GM23338 (cell line): Measurements from ENCODE around the gene SRSF1. TPM values are rescaled to one million over a fixed set of nuclear protein-coding genes. Genes with fewer than 3 reads are reported as not detected.

Experiments
- ATAC-seq: fragments of 200-7000 bp; cut with Tn5 transposase; 3 replicates; pipeline ENCODE4 v1.9.1; 2020
- DNase-seq: peaks from one replicate; pipeline ENCODE4 v3.0.0-alpha.2; 2015; ENCODE audit warnings: low spot score
- H2AFZ ChIP-seq: fragments of 200-600 bp; sonication (generic); 2 replicates; pipeline ENCODE4 v1.8.0; 2016; ENCODE audit warnings: antibody characterized with exemption, mild to moderate bottlenecking, moderate library complexity
- H3F3A ChIP-seq: fragments of 200-600 bp; sonication (generic); replicated peaks from 2 replicates; pipeline ENCODE4 v1.8.0; 2017; ENCODE audit warnings: antibody characterized with exemption, mixed run types, low read depth
- H3K27ac ChIP-seq: fragments of 200-600 bp; sonication (generic); 2 replicates; pipeline ENCODE4 v1.6.1; 2016; ENCODE audit warnings: low read depth
- H3K27me3 ChIP-seq: fragments of 200-600 bp; sonication (generic); 2 replicates; pipeline ENCODE4 v1.8.0; 2016; ENCODE audit warnings: mild to moderate bottlenecking, mixed run types, moderate library complexity; ENCODE audit not compliant: insufficient read depth
- H3K36me3 ChIP-seq: fragments of 200-600 bp; sonication (generic); 2 replicates; pipeline ENCODE4 v1.8.0; 2016; ENCODE audit warnings: mild to moderate bottlenecking; ENCODE audit not compliant: insufficient read depth
- H3K4me1 ChIP-seq: fragments of 200-600 bp; sonication (generic); 2 replicates; pipeline ENCODE4 v1.8.0; 2016; ENCODE audit warnings: mild to moderate bottlenecking, moderate library complexity; ENCODE audit not compliant: insufficient read depth
- H3K4me2 ChIP-seq: fragments of 200-600 bp; sonication (generic); 2 replicates; pipeline ENCODE4 v1.7.1; 2017; ENCODE audit warnings: mixed run types
- H3K4me3 ChIP-seq: fragments of 200-600 bp; sonication (generic); 2 replicates; pipeline ENCODE4 v1.6.1; 2016; ENCODE audit warnings: mixed run types
- H3K79me2 ChIP-seq: fragments of 200-600 bp; sonication (generic); replicated peaks from 2 replicates; pipeline ENCODE4 v1.8.0; 2017; ENCODE audit warnings: mild to moderate bottlenecking; ENCODE audit not compliant: insufficient read depth
- H3K9me2 ChIP-seq: fragments of 200-600 bp; sonication (generic); 2 replicates; pipeline ENCODE4 v1.8.0; 2017; ENCODE audit not compliant: insufficient read depth
- H4K20me1 ChIP-seq: fragments of 200-600 bp; sonication (generic); replicated peaks from 2 replicates; pipeline ENCODE4 v1.8.0; 2017; ENCODE audit warnings: mild to moderate bottlenecking; ENCODE audit not compliant: insufficient read depth
- H3K27ac Mint-ChIP-seq: 2 replicates; pipeline ENCODE4 v1.8.0; 2020; ENCODE audit warnings: inconsistent platforms, mild to moderate bottlenecking, moderate library complexity, mixed read lengths
- H3K27me3 Mint-ChIP-seq: 3 replicates; pipeline ENCODE4 v1.8.0; 2022; ENCODE audit warnings: low read depth, mild to moderate bottlenecking, moderate library complexity, mixed read lengths, inconsistent platforms; ENCODE audit not compliant: insufficient read depth, poor library complexity
- H3K36me3 Mint-ChIP-seq: 3 replicates; pipeline ENCODE4 v1.8.0; 2021; ENCODE audit warnings: low read depth, mild to moderate bottlenecking, inconsistent platforms, moderate library complexity, mixed read lengths
- H3K4me1 Mint-ChIP-seq: 3 replicates; pipeline ENCODE4 v1.8.0; 2020; ENCODE audit warnings: mild to moderate bottlenecking, inconsistent platforms, mixed read lengths
- H3K4me3 Mint-ChIP-seq: 3 replicates; pipeline ENCODE4 v1.8.0; 2021; ENCODE audit warnings: moderate library complexity, mild to moderate bottlenecking, inconsistent platforms, mixed read lengths
- H3K9me3 Mint-ChIP-seq: 3 replicates; pipeline ENCODE4 v1.8.0; 2020; ENCODE audit warnings: moderate library complexity, mild to moderate bottlenecking, inconsistent platforms, mixed read lengths
- CREB1 ChIP-seq: fragments of 250-450 bp; sonication (Bioruptor Pico); IDR thresholded peaks from 2 replicates; pipeline ENCODE4 v1.5.0; 2020; ENCODE audit warnings: low read depth, mild to moderate bottlenecking, moderate library complexity
- CTCF ChIP-seq, 2 experiments: fragments of 200-600 bp in 1 of 2; sonication (generic) in 1 of 2; conservative IDR thresholded peaks; 2 replicates each; pipeline versions ENCODE4 v1.5.1 to v1.6.1; 2016 to 2017; ENCODE audit warnings: antibody characterized with exemption in 2 of 2, low read depth in 2 of 2, mild to moderate bottlenecking in 2 of 2, moderate library complexity in 1 of 2
- EZH2 ChIP-seq: fragments of 200-600 bp; sonication (generic); IDR thresholded peaks from one replicate; pipeline ENCODE4 v1.8.0; 2017; ENCODE audit warnings: antibody characterized with exemption, mild to moderate bottlenecking, low read depth; ENCODE audit not compliant: unreplicated experiment
- EZH2phosphoT487 ChIP-seq: fragments of 200-600 bp; sonication (generic); IDR thresholded peaks from one replicate; pipeline ENCODE4 v1.8.1; 2018; ENCODE audit warnings: antibody characterized with exemption; ENCODE audit not compliant: unreplicated experiment
- JUNB ChIP-seq: IDR thresholded peaks from one replicate; pipeline ENCODE4 v1.6.1; 2016; ENCODE audit warnings: antibody characterized with exemption; ENCODE audit not compliant: unreplicated experiment
- NANOG ChIP-seq: IDR thresholded peaks from 2 replicates; pipeline ENCODE4 v1.6.1; 2016; ENCODE audit warnings: antibody characterized with exemption, borderline replicate concordance
- POLR2AphosphoS5 ChIP-seq: IDR thresholded peaks from 2 replicates; pipeline ENCODE4 v1.6.1; 2016; ENCODE audit warnings: antibody characterized with exemption, low read depth
- STAT1 ChIP-seq: IDR thresholded peaks from one replicate; pipeline ENCODE4 v1.6.1; 2016; ENCODE audit warnings: antibody characterized with exemption; ENCODE audit not compliant: unreplicated experiment
- ZNF114 ChIP-seq: fragments of 250-450 bp; sonication (Bioruptor Pico); IDR thresholded peaks from 2 replicates; pipeline ENCODE4 v1.5.0; 2020; ENCODE audit warnings: mild to moderate bottlenecking, moderate library complexity
- ZNF331 ChIP-seq: fragments of 250-450 bp; sonication (Bioruptor Pico); IDR thresholded peaks from 2 replicates; pipeline ENCODE4 v1.5.0; 2020; ENCODE audit warnings: low read depth, mild to moderate bottlenecking, moderate library complexity
- polyA plus RNA-seq: library from polyadenylated mRNA; unstranded; fragments of >200 nt; fragmentation: Nextera tagmentation; extraction: Ambion mirVana; gene quantifications from 2 replicates; pipeline ENCODE4 v1.2.1, GENCODE V29; 2016
- total RNA-seq: library from RNA; depleted of rRNA; stranded (reverse); fragments of >200 nt; shearing (Covaris generic); gene quantifications from 2 replicates; pipeline ENCODE4 v1.2.3, GENCODE V29; 2014
- TF ChIP-seq, protein P1 (sequence below): IDR thresholded peaks from one replicate; pipeline ENCODE4 v1.6.1; 2018; ENCODE audit warnings: antibody characterized with exemption; ENCODE audit not compliant: unreplicated experiment
- TF ChIP-seq, protein P2 (sequence below): fragments of 250-450 bp; sonication (Bioruptor Pico); IDR thresholded peaks from 2 replicates; pipeline ENCODE4 v1.5.0; 2020; ENCODE audit warnings: mild to moderate bottlenecking, moderate library complexity
- TF ChIP-seq, protein P3 (sequence below): IDR thresholded peaks from 2 replicates; pipeline ENCODE4 v1.6.1; 2016; ENCODE audit warnings: antibody characterized with exemption

Gene SRSF1
- total and polyA plus RNA-seq, 2 experiments from 2014 or later = 413 to 584 TPM

GRCh38 chr17:58019039-58019438 is 12.0 kb upstream of the SRSF1 start:
- Histone ChIP-seq H3K36me3 (no peaks in the 10 kb centered on the region), H3K9me2 (no peaks in the 10 kb centered on the region), H3K27ac (no peak overlapping the region), H3K79me2 (no peaks in the 10 kb centered on the region), H3K27me3 (no peaks in the 10 kb centered on the region), H3K4me1 (peaks cover 5% of the 10 kb centered on the region), H4K20me1 (no peaks in the 10 kb centered on the region), H3K4me2 (no peak overlapping the region), H2AFZ (peak overlapping the region; percentile 59; the same call in 1 of the 2 replicates), H3F3A (no peaks in the 10 kb centered on the region), H3K4me3 (no peak overlapping the region)
- no peaks in the 10 kb centered on the region; the same call in 2 of the 3 replicates for H3K9me3 Mint-ChIP-seq
- H3K27me3 Mint-ChIP-seq = peaks cover 1% of the 10 kb centered on the region
- H3K4me1 Mint-ChIP-seq = peaks cover 11% of the 10 kb centered on the region
- DNase-seq (no peak), ATAC-seq (no peak)
- H3K27ac Mint-ChIP-seq = no peak overlapping the region
- TF ChIP-seq EZH2phosphoT487 = no peak
- no peak for TF ChIP-seq ZNF331
- TF ChIP-seq, protein P1, sequence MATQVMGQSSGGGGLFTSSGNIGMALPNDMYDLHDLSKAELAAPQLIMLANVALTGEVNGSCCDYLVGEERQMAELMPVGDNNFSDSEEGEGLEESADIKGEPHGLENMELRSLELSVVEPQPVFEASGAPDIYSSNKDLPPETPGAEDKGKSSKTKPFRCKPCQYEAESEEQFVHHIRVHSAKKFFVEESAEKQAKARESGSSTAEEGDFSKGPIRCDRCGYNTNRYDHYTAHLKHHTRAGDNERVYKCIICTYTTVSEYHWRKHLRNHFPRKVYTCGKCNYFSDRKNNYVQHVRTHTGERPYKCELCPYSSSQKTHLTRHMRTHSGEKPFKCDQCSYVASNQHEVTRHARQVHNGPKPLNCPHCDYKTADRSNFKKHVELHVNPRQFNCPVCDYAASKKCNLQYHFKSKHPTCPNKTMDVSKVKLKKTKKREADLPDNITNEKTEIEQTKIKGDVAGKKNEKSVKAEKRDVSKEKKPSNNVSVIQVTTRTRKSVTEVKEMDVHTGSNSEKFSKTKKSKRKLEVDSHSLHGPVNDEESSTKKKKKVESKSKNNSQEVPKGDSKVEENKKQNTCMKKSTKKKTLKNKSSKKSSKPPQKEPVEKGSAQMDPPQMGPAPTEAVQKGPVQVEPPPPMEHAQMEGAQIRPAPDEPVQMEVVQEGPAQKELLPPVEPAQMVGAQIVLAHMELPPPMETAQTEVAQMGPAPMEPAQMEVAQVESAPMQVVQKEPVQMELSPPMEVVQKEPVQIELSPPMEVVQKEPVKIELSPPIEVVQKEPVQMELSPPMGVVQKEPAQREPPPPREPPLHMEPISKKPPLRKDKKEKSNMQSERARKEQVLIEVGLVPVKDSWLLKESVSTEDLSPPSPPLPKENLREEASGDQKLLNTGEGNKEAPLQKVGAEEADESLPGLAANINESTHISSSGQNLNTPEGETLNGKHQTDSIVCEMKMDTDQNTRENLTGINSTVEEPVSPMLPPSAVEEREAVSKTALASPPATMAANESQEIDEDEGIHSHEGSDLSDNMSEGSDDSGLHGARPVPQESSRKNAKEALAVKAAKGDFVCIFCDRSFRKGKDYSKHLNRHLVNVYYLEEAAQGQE = no peak
- no peak for TF ChIP-seq CTCF (conservative IDR thresholded peaks at IDR 0.05; ENCODE audit: low read depth in 2 of 2)
- no peak for TF ChIP-seq NANOG
- no peak for TF ChIP-seq ZNF114
- TF ChIP-seq, protein P2, sequence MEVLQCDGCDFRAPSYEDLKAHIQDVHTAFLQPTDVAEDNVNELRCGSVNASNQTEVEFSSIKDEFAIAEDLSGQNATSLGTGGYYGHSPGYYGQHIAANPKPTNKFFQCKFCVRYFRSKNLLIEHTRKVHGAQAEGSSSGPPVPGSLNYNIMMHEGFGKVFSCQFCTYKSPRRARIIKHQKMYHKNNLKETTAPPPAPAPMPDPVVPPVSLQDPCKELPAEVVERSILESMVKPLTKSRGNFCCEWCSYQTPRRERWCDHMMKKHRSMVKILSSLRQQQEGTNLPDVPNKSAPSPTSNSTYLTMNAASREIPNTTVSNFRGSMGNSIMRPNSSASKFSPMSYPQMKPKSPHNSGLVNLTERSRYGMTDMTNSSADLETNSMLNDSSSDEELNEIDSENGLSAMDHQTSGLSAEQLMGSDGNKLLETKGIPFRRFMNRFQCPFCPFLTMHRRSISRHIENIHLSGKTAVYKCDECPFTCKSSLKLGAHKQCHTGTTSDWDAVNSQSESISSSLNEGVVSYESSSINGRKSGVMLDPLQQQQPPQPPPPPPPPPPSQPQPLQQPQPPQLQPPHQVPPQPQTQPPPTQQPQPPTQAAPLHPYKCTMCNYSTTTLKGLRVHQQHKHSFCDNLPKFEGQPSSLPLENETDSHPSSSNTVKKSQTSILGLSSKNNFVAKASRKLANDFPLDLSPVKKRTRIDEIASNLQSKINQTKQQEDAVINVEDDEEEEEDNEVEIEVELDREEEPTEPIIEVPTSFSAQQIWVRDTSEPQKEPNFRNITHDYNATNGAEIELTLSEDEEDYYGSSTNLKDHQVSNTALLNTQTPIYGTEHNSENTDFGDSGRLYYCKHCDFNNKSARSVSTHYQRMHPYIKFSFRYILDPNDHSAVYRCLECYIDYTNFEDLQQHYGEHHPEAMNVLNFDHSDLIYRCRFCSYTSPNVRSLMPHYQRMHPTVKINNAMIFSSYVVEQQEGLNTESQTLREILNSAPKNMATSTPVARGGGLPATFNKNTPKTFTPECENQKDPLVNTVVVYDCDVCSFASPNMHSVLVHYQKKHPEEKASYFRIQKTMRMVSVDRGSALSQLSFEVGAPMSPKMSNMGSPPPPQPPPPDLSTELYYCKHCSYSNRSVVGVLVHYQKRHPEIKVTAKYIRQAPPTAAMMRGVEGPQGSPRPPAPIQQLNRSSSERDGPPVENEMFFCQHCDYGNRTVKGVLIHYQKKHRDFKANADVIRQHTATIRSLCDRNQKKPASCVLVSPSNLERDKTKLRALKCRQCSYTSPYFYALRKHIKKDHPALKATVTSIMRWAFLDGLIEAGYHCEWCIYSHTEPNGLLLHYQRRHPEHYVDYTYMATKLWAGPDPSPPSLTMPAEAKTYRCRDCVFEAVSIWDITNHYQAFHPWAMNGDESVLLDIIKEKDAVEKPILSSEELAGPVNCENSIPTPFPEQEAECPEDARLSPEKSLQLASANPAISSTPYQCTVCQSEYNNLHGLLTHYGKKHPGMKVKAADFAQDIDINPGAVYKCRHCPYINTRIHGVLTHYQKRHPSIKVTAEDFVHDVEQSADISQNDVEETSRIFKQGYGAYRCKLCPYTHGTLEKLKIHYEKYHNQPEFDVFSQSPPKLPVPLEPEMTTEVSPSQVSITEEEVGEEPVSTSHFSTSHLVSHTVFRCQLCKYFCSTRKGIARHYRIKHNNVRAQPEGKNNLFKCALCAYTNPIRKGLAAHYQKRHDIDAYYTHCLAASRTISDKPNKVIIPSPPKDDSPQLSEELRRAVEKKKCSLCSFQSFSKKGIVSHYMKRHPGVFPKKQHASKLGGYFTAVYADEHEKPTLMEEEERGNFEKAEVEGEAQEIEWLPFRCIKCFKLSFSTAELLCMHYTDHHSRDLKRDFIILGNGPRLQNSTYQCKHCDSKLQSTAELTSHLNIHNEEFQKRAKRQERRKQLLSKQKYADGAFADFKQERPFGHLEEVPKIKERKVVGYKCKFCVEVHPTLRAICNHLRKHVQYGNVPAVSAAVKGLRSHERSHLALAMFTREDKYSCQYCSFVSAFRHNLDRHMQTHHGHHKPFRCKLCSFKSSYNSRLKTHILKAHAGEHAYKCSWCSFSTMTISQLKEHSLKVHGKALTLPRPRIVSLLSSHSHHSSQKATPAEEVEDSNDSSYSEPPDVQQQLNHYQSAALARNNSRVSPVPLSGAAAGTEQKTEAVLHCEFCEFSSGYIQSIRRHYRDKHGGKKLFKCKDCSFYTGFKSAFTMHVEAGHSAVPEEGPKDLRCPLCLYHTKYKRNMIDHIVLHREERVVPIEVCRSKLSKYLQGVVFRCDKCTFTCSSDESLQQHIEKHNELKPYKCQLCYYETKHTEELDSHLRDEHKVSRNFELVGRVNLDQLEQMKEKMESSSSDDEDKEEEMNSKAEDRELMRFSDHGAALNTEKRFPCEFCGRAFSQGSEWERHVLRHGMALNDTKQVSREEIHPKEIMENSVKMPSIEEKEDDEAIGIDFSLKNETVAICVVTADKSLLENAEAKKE = no peak
- no peak for TF ChIP-seq POLR2AphosphoS5
- no peak for TF ChIP-seq CREB1 (CRISPR knock-in tag)
- TF ChIP-seq STAT1 = no peak
- TF ChIP-seq EZH2 = no peak
- TF ChIP-seq, protein P3, sequence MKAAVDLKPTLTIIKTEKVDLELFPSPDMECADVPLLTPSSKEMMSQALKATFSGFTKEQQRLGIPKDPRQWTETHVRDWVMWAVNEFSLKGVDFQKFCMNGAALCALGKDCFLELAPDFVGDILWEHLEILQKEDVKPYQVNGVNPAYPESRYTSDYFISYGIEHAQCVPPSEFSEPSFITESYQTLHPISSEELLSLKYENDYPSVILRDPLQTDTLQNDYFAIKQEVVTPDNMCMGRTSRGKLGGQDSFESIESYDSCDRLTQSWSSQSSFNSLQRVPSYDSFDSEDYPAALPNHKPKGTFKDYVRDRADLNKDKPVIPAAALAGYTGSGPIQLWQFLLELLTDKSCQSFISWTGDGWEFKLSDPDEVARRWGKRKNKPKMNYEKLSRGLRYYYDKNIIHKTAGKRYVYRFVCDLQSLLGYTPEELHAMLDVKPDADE = no peak
- no peak for TF ChIP-seq JUNB
- no peak overlapping the region for H3K4me3 Mint-ChIP-seq
- no peaks in the 10 kb centered on the region for H3K36me3 Mint-ChIP-seq
